Activated T-cell treated with anti-CD3 and anti-CD28 coated beads for 24 hours (primary cell): ENCODE results near the gene RIIAD1.
A peak's percentile ranks its signal among the peaks of the same experiment; 100 is the strongest.
"Not testable (repeated sequence)": the region's sequence is repeated elsewhere in the genome, so short reads cannot be mapped to it uniquely, and the experiment has no call there.

ENCODE experiments used
- DNase-seq: peaks from one replicate; pipeline ENCODE4 v3.0.0-alpha.2; 2020; ENCODE audit warnings: low read depth

Gene RIIAD1

GRCh38 chr1:151720974-151721787 lies at the start of gene RIIAD1:
Gene RIIAD1 (plus strand): TSS chr1:151721522. CDS start chr1:151721537, 15 bp downstream.
- peak; percentile 30 for DNase-seq

- DNase-seq: no peak
Measured at GRCh38 chr1:151673407-151673806, 47.9 kb upstream of the RIIAD1 start.

- no peak for DNase-seq
Measured at GRCh38 chr1:151680391-151680790, 40.9 kb upstream of the RIIAD1 start.

- no peak for DNase-seq
Measured at GRCh38 chr1:151680826-151681225, 40.5 kb upstream of the RIIAD1 start.

GRCh38 chr1:151681923-151682322 lies 39.4 kb upstream of the RIIAD1 start:
- no peak for DNase-seq

- not testable (repeated sequence) for DNase-seq
Measured at GRCh38 chr1:151682901-151683300, 38.4 kb upstream of the RIIAD1 start.

- no peak for DNase-seq
Measured at GRCh38 chr1:151684128-151684527, 37.2 kb upstream of the RIIAD1 start.

- DNase-seq: no peak
Measured at GRCh38 chr1:151686561-151686960, 34.8 kb upstream of the RIIAD1 start.

GRCh38 chr1:151689494-151689893 lies 31.8 kb upstream of the RIIAD1 start:
- DNase-seq: no peak

GRCh38 chr1:151692226-151692625 lies 29.1 kb upstream of the RIIAD1 start:
- DNase-seq: no peak

- no peak for DNase-seq
Measured at GRCh38 chr1:151693057-151693651, 28.2 kb upstream of the RIIAD1 start.

- no peak for DNase-seq
Measured at GRCh38 chr1:151701515-151701914, 19.8 kb upstream of the RIIAD1 start.

- no peak for DNase-seq
Measured at GRCh38 chr1:151702936-151703335, 18.4 kb upstream of the RIIAD1 start.

- no peak for DNase-seq
Measured at GRCh38 chr1:151703813-151704212, 17.5 kb upstream of the RIIAD1 start.

- DNase-seq: no peak
Measured at GRCh38 chr1:151704246-151704645, 17.1 kb upstream of the RIIAD1 start.

GRCh38 chr1:151705146-151705545 lies 16.2 kb upstream of the RIIAD1 start:
- no peak for DNase-seq

GRCh38 chr1:151705753-151706463 lies 15.4 kb upstream of the RIIAD1 start:
- no peak for DNase-seq

GRCh38 chr1:151706464-151707415 lies 14.6 kb upstream of the RIIAD1 start:
- DNase-seq: no peak

- no peak for DNase-seq
Measured at GRCh38 chr1:151707541-151708065, 13.7 kb upstream of the RIIAD1 start.

- no peak for DNase-seq
Measured at GRCh38 chr1:151708891-151709290, 12.4 kb upstream of the RIIAD1 start.

- DNase-seq: peak; percentile 23
Measured at GRCh38 chr1:151710187-151710840, 11.0 kb upstream of the RIIAD1 start.
